Adrenal gland (tissue), 12 donors: ENCODE results near the gene SYMPK. TPM values are rescaled to one million over a fixed set of nuclear protein-coding genes. Genes with fewer than 3 reads are reported as not detected.

Experiments used
- DNase-seq, 7 donors: peaks; one replicate each; pipeline ENCODE4 v3.0.0-alpha.2; 2019 to 2020
- H3K27ac ChIP-seq, 5 donors: fragments of 200-600 bp; sonication (generic) in 4 of 5; 1 replicate in 3 of 5; 2 replicates in 2 of 5; pipeline versions ENCODE4 v1.5.1 to v1.8.0; 2016 to 2020; ENCODE audit warnings: mild to moderate bottlenecking in 1 of 5
- H3K27me3 ChIP-seq: fragments of 200-600 bp; 2 replicates; pipeline ENCODE4 v1.8.0; 2021
- H3K36me3 ChIP-seq, 2 donors: fragments of 200-600 bp; replicated peaks in 1 of 2; 1 replicate in 1 of 2; 2 replicates in 1 of 2; pipeline versions ENCODE4 v1.5.1 to v1.8.0; 2018 to 2022
- H3K4me1 ChIP-seq, 2 donors: fragments of 200-600 bp; replicated peaks in 1 of 2; 1 replicate in 1 of 2; 2 replicates in 1 of 2; pipeline versions ENCODE4 v1.5.1 to v1.8.0; 2018 to 2021
- H3K4me3 ChIP-seq, 4 donors: fragments of 200-600 bp; sonication (generic) in 3 of 4; one replicate each; pipeline ENCODE4 v1.5.1; 2016 to 2018
- H3K9me3 ChIP-seq, 3 donors: fragments of 200-600 bp; sonication (generic) in 1 of 3; replicated peaks in 1 of 3; 1 replicate in 2 of 3; 2 replicates in 1 of 3; pipeline versions ENCODE4 v1.5.1 to v1.8.0; 2016 to 2021
- POLR2A ChIP-seq, 2 donors: fragments of 450-650 bp; IDR thresholded peaks; one replicate each; pipeline ENCODE4 v1.6.1; 2017; ENCODE audit warnings: antibody characterized with exemption in 2 of 2, mild to moderate bottlenecking in 2 of 2, moderate library complexity in 1 of 2
- WGBS, 4 donors: extraction: QIAGEN DNeasy Blood & Tissue Kit in 2 of 4; methylation state at CpG; one replicate each; pipeline versions ENCODE4 v1.1.5 to v1.1.7; 2013 to 2017; 5-methylcytosine and 5-hydroxymethylcytosine counted together
- intact Hi-C, 2 donors: fragments of 100-400 bp; cut with DNase I; formaldehyde crosslinking; loops; one replicate each; pipeline versions ENCODE4 v1.14.1 to v1.15.0; 2022 to 2023
- polyA plus RNA-seq, 3 donors: library from polyadenylated mRNA; stranded (reverse); fragments of 200-250 nt in 2 of 3; fragments of 350-450 nt in 1 of 3; fragmentation: Illumina TruSeq in 1 of 3; extraction: RNeasy Lipid Tissue Mini Kit (QIAGEN cat#74804) in 1 of 3; gene quantifications; one replicate each; pipeline ENCODE4 v1.2.3, GENCODE V29; 2013 to 2014
- total RNA-seq, 9 donors: library from RNA; depleted of rRNA in 4 of 9; stranded (reverse); fragments of >200 nt in 4 of 9; fragments of 120-200 nt in 1 of 9; fragmentation: NEBNext Ultra II Directional in 1 of 9; extraction: Animal tissue kit (Norgen Biotek cat#: 25700) in 1 of 9; gene quantifications; one replicate each; pipeline versions ENCODE4 v1.1.0 to v1.2.4, GENCODE V29; 2013 to 2023
- TF ChIP-seq, protein P1 (sequence below), 6 experiments: fragments of 450-650 bp in 4 of 6; fragments of 200-600 bp in 2 of 6; sonication (generic) in 1 of 6; IDR thresholded peaks; 1 replicate in 5 of 6; 2 replicates in 1 of 6; pipeline versions ENCODE4 v1.5.1 to v1.8.0; 2016 to 2021; ENCODE audit warnings: antibody characterized with exemption in 6 of 6, mild to moderate bottlenecking in 2 of 6, moderate library complexity in 1 of 6
- donor health status: healthy with polysubstance abuse.
- donor health status: Bipolar disorder and iron deficiency.
- donor health status: DM: yes; HTN: yes; CAD: no.
- donor health status: DM: no; HTN: no; CAD: no.
- donor health status: DM: no; HTN: no; CAD: no.
- donor health status: DM: yes; HTN: yes; CAD: no.

SYMPK gene
- total and polyA plus RNA-seq, 12 donors = 32.2 to 313 (median 51.2) TPM

DNA sequence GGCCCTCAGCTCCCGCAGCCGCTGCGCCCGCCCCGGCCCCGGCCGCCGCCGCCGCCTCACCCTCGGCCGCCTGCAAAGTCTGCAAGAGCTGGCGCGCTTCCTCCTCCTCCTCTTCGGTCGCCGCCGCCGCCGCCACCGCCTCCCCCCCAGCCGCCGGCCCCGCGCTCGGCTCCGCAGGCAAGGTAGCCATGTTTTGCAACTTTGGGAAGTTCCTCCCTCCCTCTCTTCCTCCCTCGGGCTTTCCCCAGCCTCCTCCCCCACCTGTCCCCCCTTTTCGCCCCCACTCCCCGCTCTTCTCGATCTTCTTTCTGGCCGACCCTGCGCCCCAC, 94.3 kb downstream of the SYMPK start:
- DNase-seq = peak in 3 of 7 donors; percentile 56 to 70 (median 67)
- Histone ChIP-seq H3K27me3 (no peaks in the 10 kb centered on the region), H3K9me3 (no peaks in the 10 kb centered on the region), H3K4me3 (peak overlapping the region; percentile 56 to 89 (median 81)), H3K4me1 (peaks cover 7 to 24% of the 10 kb centered on the region in 2 donors), H3K36me3 (peaks cover 0 to 8% of the 10 kb centered on the region in 2 donors), H3K27ac (peak overlapping the region; percentile 92 to 98 (median 94))
- WGBS, 4 donors = 0 to 2% (median 1%) methylated on average over 7 to 32 of the region's 33 CpGs
- TF ChIP-seq, protein P1, sequence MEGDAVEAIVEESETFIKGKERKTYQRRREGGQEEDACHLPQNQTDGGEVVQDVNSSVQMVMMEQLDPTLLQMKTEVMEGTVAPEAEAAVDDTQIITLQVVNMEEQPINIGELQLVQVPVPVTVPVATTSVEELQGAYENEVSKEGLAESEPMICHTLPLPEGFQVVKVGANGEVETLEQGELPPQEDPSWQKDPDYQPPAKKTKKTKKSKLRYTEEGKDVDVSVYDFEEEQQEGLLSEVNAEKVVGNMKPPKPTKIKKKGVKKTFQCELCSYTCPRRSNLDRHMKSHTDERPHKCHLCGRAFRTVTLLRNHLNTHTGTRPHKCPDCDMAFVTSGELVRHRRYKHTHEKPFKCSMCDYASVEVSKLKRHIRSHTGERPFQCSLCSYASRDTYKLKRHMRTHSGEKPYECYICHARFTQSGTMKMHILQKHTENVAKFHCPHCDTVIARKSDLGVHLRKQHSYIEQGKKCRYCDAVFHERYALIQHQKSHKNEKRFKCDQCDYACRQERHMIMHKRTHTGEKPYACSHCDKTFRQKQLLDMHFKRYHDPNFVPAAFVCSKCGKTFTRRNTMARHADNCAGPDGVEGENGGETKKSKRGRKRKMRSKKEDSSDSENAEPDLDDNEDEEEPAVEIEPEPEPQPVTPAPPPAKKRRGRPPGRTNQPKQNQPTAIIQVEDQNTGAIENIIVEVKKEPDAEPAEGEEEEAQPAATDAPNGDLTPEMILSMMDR (IDR thresholded peaks at IDR 0.05) = no peak
- no peak for TF ChIP-seq POLR2A (IDR thresholded peaks at IDR 0.05)
- intact Hi-C loops = loop anchor here in 1 of 2 donors (5.0 kb wide), 1 partner anchor 56 kb away; no protein-coding TSS in a partner anchor

DNA sequence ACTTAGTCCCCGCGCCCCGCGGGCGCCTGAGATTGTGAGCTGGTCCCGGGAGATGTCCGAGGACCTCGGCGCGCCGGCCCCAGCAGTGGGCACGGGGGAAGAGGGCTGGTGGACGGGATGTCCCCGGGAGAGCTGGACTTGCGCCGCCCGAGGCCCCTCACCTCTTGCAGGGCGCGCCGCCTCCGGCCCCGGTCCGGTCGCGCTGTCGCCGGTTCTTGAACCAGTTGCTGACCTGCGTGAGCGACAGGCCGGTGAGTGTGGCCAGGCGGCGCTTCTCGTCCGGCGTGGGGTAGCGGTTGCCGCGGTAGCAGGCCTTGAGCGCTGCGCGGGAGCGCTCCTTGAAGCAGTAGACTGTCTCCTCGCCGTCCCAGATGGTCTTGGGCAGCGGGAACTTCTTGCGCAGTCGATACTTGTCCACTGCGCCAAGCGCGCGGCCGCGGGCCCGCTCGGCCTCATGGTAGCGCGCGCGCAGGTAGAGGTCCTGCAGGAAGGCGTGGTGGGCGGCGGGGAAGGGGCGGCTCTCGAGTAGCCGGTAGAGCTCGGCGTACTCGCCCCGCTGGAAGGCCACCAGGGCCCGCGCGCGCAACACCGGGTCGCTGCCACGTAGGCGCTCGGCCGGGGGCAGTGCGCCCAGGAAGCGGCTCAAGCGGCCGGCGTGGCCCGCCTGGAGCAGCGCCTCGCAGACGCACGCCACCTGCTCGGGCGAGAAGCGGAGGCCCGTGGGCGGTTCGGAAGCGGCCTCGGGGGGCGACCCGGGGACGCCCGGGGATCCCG, 94.9 kb downstream of the SYMPK start:
- peak; percentile 71 to 81 (median 75) for DNase-seq
- H3K36me3 ChIP-seq = peaks cover 0 to 8% of the 10 kb centered on the region in 2 donors
- intact Hi-C loops = loop anchor here in 1 of 2 donors (5.0 kb wide), 1 partner anchor 56 kb away; no protein-coding TSS in a partner anchor
- WGBS, 4 donors = 1% methylated on average over 102 of the region's 102 CpGs; no CpG with 5 or more reads in 2 of the 4 donors
- H3K4me1 ChIP-seq = peaks cover 7 to 24% of the 10 kb centered on the region in 2 donors
- H3K9me3 ChIP-seq = no peaks in the 10 kb centered on the region
- peak; percentile 27 to 55 for TF ChIP-seq POLR2A (IDR thresholded peaks at IDR 0.05)
- TF ChIP-seq, protein P1 (IDR thresholded peaks at IDR 0.05) = no peak
- no peaks in the 10 kb centered on the region for H3K27me3 ChIP-seq
- H3K27ac ChIP-seq = peak overlapping the region; percentile 92 to 98 (median 94)
- H3K4me3 ChIP-seq = peak overlapping the region; percentile 56 to 89 (median 81)

- peak overlapping the region in 3 of 4 donors; percentile 28 to 86 (median 76) for H3K4me3 ChIP-seq
- no peaks in the 10 kb centered on the region for H3K27me3 ChIP-seq
- peak overlapping the region; percentile 92 to 98 (median 94) for H3K27ac ChIP-seq
- H3K36me3 ChIP-seq = peaks cover 0 to 8% of the 10 kb centered on the region in 2 donors
- WGBS, 4 donors = 13 to 27% (median 15%) methylated on average over 13 to 31 of the region's 31 CpGs
- peaks cover 7 to 24% of the 10 kb centered on the region in 2 donors for H3K4me1 ChIP-seq
- H3K9me3 ChIP-seq = no peaks in the 10 kb centered on the region
- TF ChIP-seq, protein P1 (IDR thresholded peaks at IDR 0.05) = no peak
- TF ChIP-seq POLR2A (IDR thresholded peaks at IDR 0.05) = peak; percentile 20 to 85
- intact Hi-C loops = loop anchor here in 1 of 2 donors (5.0 kb wide), 1 partner anchor 55 kb away; no protein-coding TSS in a partner anchor
- peak; percentile 82 to 91 (median 89) for DNase-seq
Observed at GRCh38 chr19:45767410-45767880, 95.5 kb downstream of the SYMPK start.

- WGBS, 4 donors = 4 to 62% (median 20%) methylated on average over 4 to 24 of the region's 24 CpGs
- intact Hi-C loops = loop anchor here in 1 of 2 donors (5.0 kb wide), 1 partner anchor 55 kb away; no protein-coding TSS in a partner anchor
Observed at GRCh38 chr19:45766869-45767346, 96.0 kb downstream of the SYMPK start.

More at GRCh38 chr19:45766869-45767346, 96.0 kb downstream of the SYMPK start:
- Histone ChIP-seq H3K4me1 (peaks cover 7 to 24% of the 10 kb centered on the region in 2 donors), H3K4me3 (peak overlapping the region in 2 of 4 donors; percentile 76 to 86), H3K9me3 (no peaks in the 10 kb centered on the region), H3K36me3 (peaks cover 0 to 8% of the 10 kb centered on the region in 2 donors), H3K27ac (peak overlapping the region; percentile 92 to 98 (median 94)), H3K27me3 (no peaks in the 10 kb centered on the region)
- DNase-seq = peak in 6 of 7 donors; percentile 52 to 74 (median 58)
- TF ChIP-seq, protein P1 (IDR thresholded peaks at IDR 0.05) = no peak
- TF ChIP-seq POLR2A (IDR thresholded peaks at IDR 0.05) = no peak
